WTC11 (cell line): Measurements from ENCODE around the gene MPI. TPM values are rescaled to one million over a fixed set of nuclear protein-coding genes. Genes with fewer than 3 reads are reported as not detected.

ENCODE experiments used
- ATAC-seq: fragments of 200-7000 bp; cut with Tn5 transposase; 2 replicates; pipeline ENCODE4 v1.10.0; 2021; ENCODE audit warnings: mild to moderate bottlenecking, moderate library complexity
- CTCF ChIA-PET: fragments of 300-600 bp; sonication (Branson Sonifier 250); formaldehyde crosslinking; loops from one replicate; lab custom pipeline; 2021; ENCODE audit warnings: antibody characterized with exemption; lab: Charles Lee
- POLR2A ChIA-PET: fragments of 350-600 bp; sonication (Branson Sonifier 250); formaldehyde crosslinking; loops from one replicate; lab custom pipeline; 2021; ENCODE audit warnings: antibody characterized with exemption; lab: Charles Lee
- DNase-seq: peaks from one replicate; pipeline ENCODE4 v3.0.0; 2021; ENCODE audit warnings: low spot score
- H3K27ac Mint-ChIP-seq: 2 replicates; pipeline ENCODE4 v1.8.0; 2021; ENCODE audit warnings: mixed read lengths
- H3K27me3 Mint-ChIP-seq: 2 replicates; pipeline ENCODE4 v1.8.0; 2021; ENCODE audit warnings: low read depth, mild to moderate bottlenecking, moderate library complexity, mixed read lengths
- H3K36me3 Mint-ChIP-seq: 2 replicates; pipeline ENCODE4 v1.8.0; 2021; ENCODE audit warnings: mixed read lengths
- H3K4me1 Mint-ChIP-seq: 2 replicates; pipeline ENCODE4 v1.8.0; 2022; ENCODE audit warnings: mixed read lengths
- H3K4me3 Mint-ChIP-seq: 2 replicates; pipeline ENCODE4 v1.8.0; 2021; ENCODE audit warnings: mild to moderate bottlenecking, moderate library complexity, mixed read lengths
- H3K9me3 Mint-ChIP-seq: 2 replicates; pipeline ENCODE4 v1.8.0; 2021; ENCODE audit warnings: mixed read lengths
- ATF6 ChIP-seq: sonication (generic); formaldehyde crosslinking; IDR thresholded peaks from 2 replicates; pipeline ENCODE4 v1.8.1; 2023; ENCODE audit warnings: mild to moderate bottlenecking, missing genetic modification reagents
- CREM ChIP-seq: sonication (generic); formaldehyde crosslinking; IDR thresholded peaks from 2 replicates; pipeline ENCODE4 v1.8.1; 2022; ENCODE audit warnings: mild to moderate bottlenecking, missing genetic modification reagents, moderate library complexity
- CTCF ChIP-seq: fragments of 200-600 bp; IDR thresholded peaks from 2 replicates; pipeline ENCODE4 v1.8.0; 2022; ENCODE audit warnings: antibody characterized with exemption
- ETV6 ChIP-seq: sonication (generic); formaldehyde crosslinking; IDR thresholded peaks from 2 replicates; pipeline ENCODE4 v1.8.1; 2022; ENCODE audit warnings: mild to moderate bottlenecking, missing genetic modification reagents
- FOXK1 ChIP-seq: sonication (generic); formaldehyde crosslinking; IDR thresholded peaks from 2 replicates; pipeline ENCODE4 v1.8.0; 2022; ENCODE audit warnings: mild to moderate bottlenecking, moderate library complexity, missing genetic modification reagents
- FOXP4 ChIP-seq: sonication (generic); formaldehyde crosslinking; IDR thresholded peaks from 2 replicates; pipeline ENCODE4 v1.8.0; 2022; ENCODE audit warnings: mild to moderate bottlenecking, missing genetic modification reagents
- GABPB1 ChIP-seq: sonication (generic); formaldehyde crosslinking; IDR thresholded peaks from 2 replicates; pipeline ENCODE4 v1.8.1; 2023; ENCODE audit warnings: mild to moderate bottlenecking, missing genetic modification reagents
- IRF2 ChIP-seq: sonication (generic); formaldehyde crosslinking; IDR thresholded peaks from 2 replicates; pipeline ENCODE4 v1.8.0; 2022; ENCODE audit warnings: low read depth, missing genetic modification reagents, borderline replicate concordance
- JUN ChIP-seq: sonication (generic); formaldehyde crosslinking; IDR thresholded peaks from 2 replicates; pipeline ENCODE4 v1.8.0; 2023; ENCODE audit warnings: mild to moderate bottlenecking, missing genetic modification reagents
- MYBL2 ChIP-seq: sonication (generic); formaldehyde crosslinking; IDR thresholded peaks from 2 replicates; pipeline ENCODE4 v1.8.1; 2023; ENCODE audit warnings: mild to moderate bottlenecking, moderate library complexity, missing genetic modification reagents
- NFATC4 ChIP-seq: fragments of 250-450 bp; sonication (Bioruptor Pico); IDR thresholded peaks from 2 replicates; pipeline ENCODE4 v1.9.0; 2021; ENCODE audit warnings: mild to moderate bottlenecking
- NFE2L1 ChIP-seq: sonication (generic); formaldehyde crosslinking; IDR thresholded peaks from 2 replicates; pipeline ENCODE4 v1.8.1; 2023; ENCODE audit warnings: missing genetic modification reagents
- NR1H2 ChIP-seq: sonication (generic); formaldehyde crosslinking; IDR thresholded peaks from 2 replicates; pipeline ENCODE4 v1.9.0; 2021; ENCODE audit warnings: mild to moderate bottlenecking, moderate library complexity, missing genetic modification reagents
- NR2C2 ChIP-seq: sonication (generic); formaldehyde crosslinking; IDR thresholded peaks from 2 replicates; pipeline ENCODE4 v1.8.0; 2022; ENCODE audit warnings: mild to moderate bottlenecking, missing genetic modification reagents
- PREB ChIP-seq: sonication (generic); formaldehyde crosslinking; IDR thresholded peaks from 2 replicates; pipeline ENCODE4 v1.8.1; 2022; ENCODE audit warnings: mild to moderate bottlenecking, missing genetic modification reagents, moderate library complexity, borderline replicate concordance
- PRRX2 ChIP-seq: fragments of 250-450 bp; sonication (Bioruptor Pico); IDR thresholded peaks from 2 replicates; pipeline ENCODE4 v1.8.0; 2021; ENCODE audit warnings: mild to moderate bottlenecking
- ZBTB43 ChIP-seq: sonication (generic); formaldehyde crosslinking; IDR thresholded peaks from 2 replicates; pipeline ENCODE4 v1.8.1; 2023; ENCODE audit warnings: mild to moderate bottlenecking, missing genetic modification reagents
- ZNF121 ChIP-seq: sonication (generic); formaldehyde crosslinking; IDR thresholded peaks from 2 replicates; pipeline ENCODE4 v1.8.0; 2023; ENCODE audit warnings: missing genetic modification reagents
- ZSCAN18 ChIP-seq: fragments of 250-450 bp; sonication (Bioruptor Pico); IDR thresholded peaks from 2 replicates; pipeline ENCODE4 v2.1.2; 2022; ENCODE audit warnings: mild to moderate bottlenecking, moderate library complexity
- total RNA-seq: library from RNA; stranded (reverse); gene quantifications from 3 replicates; pipeline ENCODE4 v1.2.3, GENCODE V29; 2021

Gene MPI
- total RNA-seq, 1 experiment from 2014 or later = 36.3 TPM

GRCh38 chr15:74907163-74907870 lies 17.5 kb downstream of the MPI start:
- peak overlapping the region; percentile 94 for H3K4me3 Mint-ChIP-seq
- ChIA-PET POLR2A (interaction anchor here (1.0 to 1.4 kb wide), 4 partner anchors 10 to 147 kb away, joined by 4 to 12 read pairs (median 7); partner anchors contain the start of gene COX5A), CTCF (interaction anchor here (1.0 to 2.8 kb wide), 11 partner anchors 9 to 139 kb away, joined by 4 to 16 read pairs (median 5); partner anchors contain the start of gene CPLX3)
- H3K9me3 Mint-ChIP-seq = peaks cover 8% of the 10 kb centered on the region
- peak; percentile 6 for ATAC-seq
- DNase-seq = no peak
- H3K27ac Mint-ChIP-seq = peak overlapping the region; percentile 94
- peaks cover 15% of the 10 kb centered on the region for H3K4me1 Mint-ChIP-seq
- no peaks in the 10 kb centered on the region for H3K27me3 Mint-ChIP-seq
- H3K36me3 Mint-ChIP-seq = peaks cover 57% of the 10 kb centered on the region
- TF ChIP-seq FOXP4 (CRISPR knock-in tag) = 0 out of 2 replicates have a peak, but pooled peaks have one; percentile 35
- 0 out of 2 replicates have a peak, but pooled peaks have one; percentile 0 for TF ChIP-seq MYBL2
- no peak for TF ChIP-seq NR2C2
- TF ChIP-seq, all 79 proteins: peak for 2

GRCh38 chr15:74908635-74909034 lies 18.8 kb downstream of the MPI start:
- ChIA-PET POLR2A (interaction anchor here (0.6 kb wide), 1 partner anchor 158 kb away, joined by 3 read pairs; no protein-coding TSS in a partner anchor), CTCF (no interaction called here)
- no peak overlapping the region for H3K27ac Mint-ChIP-seq
- peaks cover 8% of the 10 kb centered on the region for H3K9me3 Mint-ChIP-seq
- ATAC-seq (no peak), DNase-seq (no peak)
- H3K36me3 Mint-ChIP-seq = peaks cover 54% of the 10 kb centered on the region
- H3K4me3 Mint-ChIP-seq = no peak overlapping the region
- peaks cover 15% of the 10 kb centered on the region for H3K4me1 Mint-ChIP-seq
- no peak for TF ChIP-seq GABPB1 (CRISPR knock-in tag)
- peak; percentile 67; the same call in 1 of the 2 replicates for TF ChIP-seq ZNF121 (CRISPR knock-in tag)
- no peaks in the 10 kb centered on the region for H3K27me3 Mint-ChIP-seq

GRCh38 chr15:74913041-74913440 lies 23.2 kb downstream of the MPI start:
- Mint-ChIP-seq H3K27me3 (no peaks in the 10 kb centered on the region), H3K4me1 (no peaks in the 10 kb centered on the region), H3K9me3 (peaks cover 8% of the 10 kb centered on the region), H3K27ac (no peak overlapping the region), H3K36me3 (peaks cover 60% of the 10 kb centered on the region), H3K4me3 (no peak overlapping the region)
- ATAC-seq = no peak
- ChIA-PET CTCF (interaction anchor here (1.4 kb wide), 1 partner anchor 38 kb away, joined by 4 read pairs; no protein-coding TSS in a partner anchor), POLR2A (no interaction called here)
- DNase-seq = no peak
- TF ChIP-seq JUN (CRISPR knock-in tag) (no peak), MYBL2 (no peak), NFE2L1 (no peak), CREM (no peak), ETV6 (no peak), CTCF (no peak), NFATC4 (CRISPR knock-in tag) (no peak), FOXK1 (CRISPR knock-in tag) (no peak), IRF2 (CRISPR knock-in tag) (no peak), FOXP4 (CRISPR knock-in tag) (no peak), NR2C2 (no peak), ATF6 (CRISPR knock-in tag) (no peak), PREB (CRISPR knock-in tag) (no peak), NR1H2 (CRISPR knock-in tag) (no peak), ZSCAN18 (CRISPR knock-in tag) (no peak), ZBTB43 (CRISPR knock-in tag) (no peak), PRRX2 (CRISPR knock-in tag) (no peak)
